K562 (cell line): Measurements from ENCODE around the gene ANAPC4. TPM values are rescaled to one million over a fixed set of nuclear protein-coding genes. Genes with fewer than 3 reads are reported as not detected.
A peak's percentile ranks its signal among the peaks of the same experiment; 100 is the strongest.

ENCODE experiments used
- ATAC-seq: fragments of 200-7000 bp; cut with Tn5 transposase; 3 replicates; pipeline ENCODE4 v1.9.1; 2020; ENCODE audit warnings: moderate library complexity
- BruUV-seq: library from RNA; stranded (reverse); fragments of 400-500 nt; replicated peaks from 2 replicates; lab custom pipeline; 2021; lab: Mats Ljungman, UMichigan
- CTCF ChIA-PET: fragments of 300-600 bp; formaldehyde crosslinking; extraction: SDS; loops from one replicate; lab custom pipeline; 2021; ENCODE audit warnings: low intra/inter-chr PET ratio; lab: Yijun Ruan, JAX
- POLR2A ChIA-PET: fragments of 300-600, 350-650 bp; sonication (Branson Sonifier 250); formaldehyde crosslinking; extraction: SDS; loops from one replicate; lab custom pipeline; 2021; ENCODE audit warnings: antibody characterized with exemption, inconsistent platforms; lab: Yijun Ruan, JAX
- DNase-seq, 4 experiments: peaks; one replicate each; pipeline versions ENCODE4 v3.0.0 to v3.0.0-alpha.2; 2011 to 2018; ENCODE audit warnings: low spot score in 3 of 4, mixed read lengths in 3 of 4; ENCODE audit errors: extremely low read depth in 1 of 4
- FAIRE-seq: peaks from 2 replicates; lab custom pipeline; 2011; peaks lifted over from hg19 to GRCh38; lab: Jason Lieb, UNC
- H2AFZ ChIP-seq: 2 replicates; pipeline ENCODE4 v1.6.0; 2011; ENCODE audit warnings: low read depth, low read length, control low read depth, inconsistent platforms
- H3K27ac ChIP-seq: fragments of 200-600 bp; 3 replicates; pipeline ENCODE4 v1.8.0; 2011; ENCODE audit warnings: low read depth, mild to moderate bottlenecking, control low read depth, inconsistent platforms, low read length, moderate library complexity, mixed read lengths; ENCODE audit errors: extremely low read depth
- H3K27me3 ChIP-seq, 2 experiments: fragments of 300-600 bp in 1 of 2; 2 replicates in 1 of 2; 3 replicates in 1 of 2; pipeline versions ENCODE4 v1.6.0 to v1.8.0; 2011; ENCODE audit warnings: inconsistent platforms in 2 of 2, low read length in 2 of 2, mild to moderate bottlenecking in 1 of 2, mixed read lengths in 1 of 2, moderate library complexity in 1 of 2; ENCODE audit not compliant: control insufficient read depth in 2 of 2, insufficient read depth in 2 of 2
- H3K36me3 ChIP-seq: fragments of 300-600 bp; 3 replicates; pipeline ENCODE4 v1.8.0; 2011; ENCODE audit warnings: mild to moderate bottlenecking, low read length, inconsistent platforms; ENCODE audit not compliant: control insufficient read depth, insufficient read depth
- H3K4me1 ChIP-seq, 2 experiments: fragments of 200-600 bp in 1 of 2; replicated peaks in 1 of 2; 2 replicates in 1 of 2; 3 replicates in 1 of 2; pipeline versions ENCODE4 v1.5.1 to v1.8.0; 2011; ENCODE audit warnings: inconsistent platforms in 2 of 2, low read length in 2 of 2, mild to moderate bottlenecking in 1 of 2, mixed read lengths in 1 of 2, moderate library complexity in 1 of 2; ENCODE audit not compliant: control insufficient read depth in 2 of 2, insufficient read depth in 2 of 2
- H3K4me2 ChIP-seq: 2 replicates; pipeline ENCODE4 v1.6.1; 2011; ENCODE audit warnings: low read length, control low read depth, inconsistent platforms, mixed read lengths; ENCODE audit not compliant: insufficient read depth
- H3K4me3 ChIP-seq: fragments of 200-600 bp; sonication (generic), shearing (Covaris generic); 2 replicates; pipeline ENCODE4 v1.5.1; 2016; ENCODE audit warnings: control low read depth, inconsistent platforms
- H3K79me2 ChIP-seq: fragments of 200-600 bp; 3 replicates; pipeline ENCODE4 v1.8.0; 2011; ENCODE audit warnings: low read length, inconsistent platforms; ENCODE audit not compliant: control insufficient read depth, insufficient read depth
- H3K9ac ChIP-seq, 2 experiments: 2 replicates each; pipeline versions ENCODE4 v1.6.0 to v1.6.1; 2011; ENCODE audit warnings: low read depth in 2 of 2, low read length in 2 of 2, control low read depth in 1 of 2, inconsistent platforms in 1 of 2, mild to moderate bottlenecking in 1 of 2, mixed read lengths in 1 of 2; ENCODE audit not compliant: insufficient read depth in 1 of 2
- H3K9me1 ChIP-seq: one replicate; pipeline ENCODE4 v1.6.0; 2011; ENCODE audit warnings: inconsistent platforms, mild to moderate bottlenecking, low read length, moderate library complexity; ENCODE audit not compliant: control insufficient read depth, insufficient read depth
- H3K9me3 ChIP-seq: replicated peaks from 2 replicates; pipeline ENCODE4 v1.5.1; 2011; ENCODE audit warnings: low read depth, low read length, inconsistent platforms; ENCODE audit not compliant: control insufficient read depth, insufficient read depth
- H4K20me1 ChIP-seq: replicated peaks from 2 replicates; pipeline ENCODE4 v1.6.1; 2011; ENCODE audit warnings: low read length, inconsistent platforms, mixed read lengths; ENCODE audit not compliant: control insufficient read depth, insufficient read depth
- BMI1 ChIP-seq: fragments of 150-350 bp; IDR thresholded peaks from 2 replicates; pipeline ENCODE4 v1.6.1; 2014; ENCODE audit warnings: low read length
- CREM ChIP-seq: IDR thresholded peaks from 2 replicates; pipeline ENCODE4 v1.6.1; 2014; ENCODE audit warnings: antibody characterized with exemption, low read depth
- EP300 ChIP-seq: IDR thresholded peaks from 2 replicates; pipeline ENCODE4 v1.6.1; 2012; ENCODE audit warnings: low read length, improper control_type of control experiment
- FIP1L1 ChIP-seq: fragments of 200-400 bp; formaldehyde crosslinking; IDR thresholded peaks from 2 replicates; pipeline ENCODE4 v1.6.1; 2018; ENCODE audit warnings: mild to moderate bottlenecking, low read depth, low read length; ENCODE audit not compliant: poor library complexity, severe bottlenecking
- MBD2 ChIP-seq: sonication (generic); IDR thresholded peaks from 2 replicates; pipeline ENCODE4 v1.6.1; 2016; ENCODE audit warnings: low read depth, borderline replicate concordance
- MYNN ChIP-seq, 2 experiments: sonication (generic); formaldehyde crosslinking in 1 of 2; IDR thresholded peaks; 2 replicates each; pipeline versions ENCODE4 v1.5.0 to v1.6.1; 2016 to 2020; ENCODE audit warnings: antibody characterized with exemption in 1 of 2, missing genetic modification reagents in 1 of 2
- POLR3G ChIP-seq: IDR thresholded peaks from 2 replicates; pipeline ENCODE4 v1.6.1; 2011; ENCODE audit not compliant: insufficient read length, insufficient replicate concordance; ENCODE audit errors: extremely low read depth
- SMAD1 ChIP-seq: fragments of 150-350 bp; IDR thresholded peaks from 2 replicates; pipeline ENCODE4 v1.6.1; 2014; ENCODE audit warnings: low read length, low read depth; ENCODE audit not compliant: partially characterized antibody
- ZNF239 ChIP-seq: fragments of 250-450 bp; sonication (Bioruptor Pico); IDR thresholded peaks from 2 replicates; pipeline ENCODE4 v1.4.0; 2020; ENCODE audit warnings: mild to moderate bottlenecking
- WGBS: fragments of 100-300 bp; shearing (Covaris generic); methylation state at CpG from one replicate; pipeline ENCODE4 v1.1.6; 2016; ENCODE audit warnings: low coverage, mixed read lengths; ENCODE audit not compliant: insufficient coverage; ENCODE audit errors: missing lambda C conversion rate; 5-methylcytosine and 5-hydroxymethylcytosine counted together
- in situ Hi-C: fragments of 300-500 bp; cut with MboI; formaldehyde crosslinking; loops from 4 replicates; pipeline ENCODE4 v1.15.0; 2018; ENCODE audit warnings: inconsistent platforms, mixed read lengths
- intact Hi-C: fragments of 100-400 bp; cut with micrococcal nuclease; formaldehyde crosslinking; loops from 2 replicates; pipeline ENCODE4 v1.14.2; 2022
- polyA plus RNA-seq, 8 experiments: library from polyadenylated mRNA; depleted of rRNA in 4 of 8; stranded (reverse) in 5 of 8; unstranded in 3 of 8; fragments of >200 nt; fragmentation: Nextera tagmentation in 2 of 8; fragmentation: Illumina TruSeq in 1 of 8; extraction: Ambion mirVana in 2 of 8; extraction: Trizol in 1 of 8; gene quantifications; 2 replicates each; pipeline versions ENCODE4 v1.2.1 to v1.2.3, GENCODE V29; 2011 to 2014; ENCODE audit warnings: inconsistent platforms in 1 of 8, missing spikeins in 1 of 8
- total RNA-seq, 7 experiments: library from RNA; depleted of rRNA in 6 of 7; stranded (reverse); fragments of >200 nt in 6 of 7; fragmentation: Illumina TruSeq in 2 of 7; extraction: Trizol in 2 of 7; gene quantifications; 2 replicates each; pipeline versions ENCODE4 v1.2.1 to v1.2.3, GENCODE V29; 2011 to 2021; ENCODE audit warnings: low replicate concordance in 1 of 7
- TF ChIP-seq, protein P1 (sequence below), 3 experiments: IDR thresholded peaks in 2 of 3; conservative IDR thresholded peaks in 1 of 3; 2 replicates each; pipeline ENCODE4 v1.5.1; 2011 to 2012; ENCODE audit warnings: low read length in 3 of 3, mild to moderate bottlenecking in 3 of 3, control low read depth in 2 of 3, improper control_type of control experiment in 1 of 3, inconsistent platforms in 1 of 3, low read depth in 1 of 3, mixed read lengths in 1 of 3, moderate library complexity in 1 of 3; ENCODE audit not compliant: insufficient read depth in 2 of 3

ANAPC4 gene
- total and polyA plus RNA-seq, 9 of the 15 experiments (the other 6 are each of a cell fraction or from before 2014, with no cell fraction given): 23.9 to 47.0 (median 31.9) TPM

- no peaks in the 10 kb centered on the region for H3K27me3 ChIP-seq
- POLR2A ChIA-PET: interaction anchor here (0.6 kb wide), 1 partner anchor 489 kb away, joined by 3 read pairs; no protein-coding TSS in a partner anchor
- no peaks in the 10 kb centered on the region for H3K4me1 ChIP-seq
- ATAC-seq: no peak
- H4K20me1 ChIP-seq: no peaks in the 10 kb centered on the region
- no peak overlapping the region for H3K4me3 ChIP-seq
- intact Hi-C loops (loop anchor here (5.0 kb wide), 1 partner anchor 386 kb away; no protein-coding TSS in a partner anchor), in situ Hi-C loops (no loop called here)
- H3K4me2 ChIP-seq: no peak overlapping the region
- TF ChIP-seq MYNN (IDR thresholded peaks at IDR 0.05) (no peak), MYNN (CRISPR knock-in tag; IDR thresholded peaks at IDR 0.05) (no peak), ZNF239 (CRISPR knock-in tag) (0 out of 2 replicates have a peak, but pooled peaks have one; percentile 18), BMI1 (no peak), MBD2 (no peak), SMAD1 (no peak)
- 40% methylated on average over 5 of the region's 6 CpGs for WGBS
- no peak for FAIRE-seq
- peaks cover 3% of the 10 kb centered on the region for H3K9me1 ChIP-seq
- no peak overlapping the region for H3K9ac ChIP-seq
- no peak for DNase-seq
- H3K36me3 ChIP-seq: peaks cover 36% of the 10 kb centered on the region
- CTCF ChIA-PET: no interaction called here
- no peaks in the 10 kb centered on the region for H3K9me3 ChIP-seq
- no TSS peak for BruUV-seq
- H2AFZ ChIP-seq: no peak overlapping the region
- no peak overlapping the region for H3K27ac ChIP-seq
- no peaks in the 10 kb centered on the region for H3K79me2 ChIP-seq
Observed at GRCh38 chr4:25368315-25368714, 8.7 kb upstream of the ANAPC4 start.

- intact Hi-C loops: no loop called here
- Histone ChIP-seq H3K27ac (no peak overlapping the region), H3K36me3 (peaks cover 24% of the 10 kb centered on the region; the same call in 2 of the 3 replicates), H3K4me1 (no peaks in the 10 kb centered on the region), H3K27me3 (no peaks in the 10 kb centered on the region), H3K79me2 (no peaks in the 10 kb centered on the region), H3K4me2 (no peak overlapping the region), H2AFZ (no peak overlapping the region), H4K20me1 (no peaks in the 10 kb centered on the region), H3K9me3 (no peaks in the 10 kb centered on the region), H3K9ac (no peak overlapping the region), H3K4me3 (no peak overlapping the region), H3K9me1 (peaks cover 3% of the 10 kb centered on the region)
- in situ Hi-C loops: loop anchor here (10.0 kb wide), 1 partner anchor 385 kb away; no protein-coding TSS in a partner anchor
- ATAC-seq (no peak), FAIRE-seq (no peak), DNase-seq (no peak)
- 64% methylated on average over 2 of the region's 2 CpGs for WGBS
- POLR2A ChIA-PET: no interaction called here
- BruUV-seq: no TSS peak
- CTCF ChIA-PET: no interaction called here
- TF ChIP-seq POLR3G (no peak), FIP1L1 (no peak), EP300 (no peak), CREM (no peak)
- TF ChIP-seq, protein P1, sequence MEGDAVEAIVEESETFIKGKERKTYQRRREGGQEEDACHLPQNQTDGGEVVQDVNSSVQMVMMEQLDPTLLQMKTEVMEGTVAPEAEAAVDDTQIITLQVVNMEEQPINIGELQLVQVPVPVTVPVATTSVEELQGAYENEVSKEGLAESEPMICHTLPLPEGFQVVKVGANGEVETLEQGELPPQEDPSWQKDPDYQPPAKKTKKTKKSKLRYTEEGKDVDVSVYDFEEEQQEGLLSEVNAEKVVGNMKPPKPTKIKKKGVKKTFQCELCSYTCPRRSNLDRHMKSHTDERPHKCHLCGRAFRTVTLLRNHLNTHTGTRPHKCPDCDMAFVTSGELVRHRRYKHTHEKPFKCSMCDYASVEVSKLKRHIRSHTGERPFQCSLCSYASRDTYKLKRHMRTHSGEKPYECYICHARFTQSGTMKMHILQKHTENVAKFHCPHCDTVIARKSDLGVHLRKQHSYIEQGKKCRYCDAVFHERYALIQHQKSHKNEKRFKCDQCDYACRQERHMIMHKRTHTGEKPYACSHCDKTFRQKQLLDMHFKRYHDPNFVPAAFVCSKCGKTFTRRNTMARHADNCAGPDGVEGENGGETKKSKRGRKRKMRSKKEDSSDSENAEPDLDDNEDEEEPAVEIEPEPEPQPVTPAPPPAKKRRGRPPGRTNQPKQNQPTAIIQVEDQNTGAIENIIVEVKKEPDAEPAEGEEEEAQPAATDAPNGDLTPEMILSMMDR (IDR thresholded peaks at IDR 0.05 in 2 of 3, conservative IDR thresholded peaks at IDR 0.05 in 1 of 3; ENCODE audit: insufficient read depth in 2 of 3, low read depth in 1 of 3, low read length in 3 of 3): no peak
Observed at GRCh38 chr4:25370242-25370641, 6.8 kb upstream of the ANAPC4 start.
